H9 (cell line): Measurements from ENCODE around the gene RARA. TPM values are rescaled to one million over a fixed set of nuclear protein-coding genes. Genes with fewer than 3 reads are reported as not detected.
"Not testable (repeated sequence)": the region's sequence is repeated elsewhere in the genome, so short reads cannot be mapped to it uniquely, and the experiment has no call there.

ENCODE experiments used
- DNase-seq: peaks from one replicate; pipeline ENCODE4 v3.0.0-alpha.2; 2017
- H2AFZ ChIP-seq: one replicate; pipeline ENCODE4 v1.6.1; 2013; ENCODE audit warnings: mild to moderate bottlenecking, low read length, control low read depth, moderate library complexity
- H2AK5ac ChIP-seq: 2 replicates; pipeline ENCODE4 v1.6.1; 2013; ENCODE audit warnings: low read length, control low read depth, mixed read lengths; ENCODE audit not compliant: insufficient read length
- H2BK120ac ChIP-seq: one replicate; pipeline ENCODE4 v1.6.1; 2013; ENCODE audit warnings: low read depth, mild to moderate bottlenecking, low read length, control low read depth, inconsistent platforms; ENCODE audit not compliant: poor library complexity, severe bottlenecking
- H2BK12ac ChIP-seq: 2 replicates; pipeline ENCODE4 v1.6.1; 2013; ENCODE audit warnings: low read length, control low read depth, mixed read lengths, low read depth; ENCODE audit not compliant: insufficient read length
- H2BK15ac ChIP-seq: 2 replicates; pipeline ENCODE4 v1.6.1; 2013; ENCODE audit warnings: low read depth, low read length, control low read depth
- H2BK20ac ChIP-seq: one replicate; pipeline ENCODE4 v1.6.1; 2013; ENCODE audit warnings: low read depth, mild to moderate bottlenecking, low read length, control low read depth, inconsistent platforms; ENCODE audit not compliant: poor library complexity, severe bottlenecking
- H2BK5ac ChIP-seq: 2 replicates; pipeline ENCODE4 v1.6.1; 2013; ENCODE audit warnings: low read length, control low read depth, mixed read lengths; ENCODE audit not compliant: insufficient read length
- H3K14ac ChIP-seq: 2 replicates; pipeline ENCODE4 v1.6.1; 2013; ENCODE audit warnings: low read length, control low read depth; ENCODE audit not compliant: insufficient read depth
- H3K18ac ChIP-seq: 2 replicates; pipeline ENCODE4 v1.6.1; 2013; ENCODE audit warnings: low read depth, mild to moderate bottlenecking, mixed read lengths, low read length, control low read depth; ENCODE audit not compliant: insufficient read length
- H3K23ac ChIP-seq: 2 replicates; pipeline ENCODE4 v1.6.1; 2013; ENCODE audit warnings: low read length, control low read depth, mixed read lengths, low read depth; ENCODE audit not compliant: insufficient read length
- H3K23me2 ChIP-seq: 2 replicates; pipeline ENCODE4 v1.6.1; 2013; ENCODE audit warnings: low read depth, mild to moderate bottlenecking, mixed read lengths, low read length, control low read depth; ENCODE audit not compliant: insufficient read length, poor library complexity, severe bottlenecking
- H3K27ac ChIP-seq: 2 replicates; pipeline ENCODE4 v1.5.1; 2013; ENCODE audit warnings: low read length, control low read depth, mixed read lengths, low read depth; ENCODE audit not compliant: insufficient read length
- H3K27me3 ChIP-seq: 2 replicates; pipeline ENCODE4 v1.6.1; 2013; ENCODE audit warnings: low read length, control low read depth, inconsistent platforms; ENCODE audit not compliant: insufficient read depth
- H3K4ac ChIP-seq: 2 replicates; pipeline ENCODE4 v1.6.1; 2013; ENCODE audit warnings: low read depth, mild to moderate bottlenecking, control low read depth, inconsistent platforms, low read length, moderate library complexity
- H3K4me1 ChIP-seq: 2 replicates; pipeline ENCODE4 v1.6.1; 2013; ENCODE audit warnings: low read length, control low read depth, inconsistent platforms; ENCODE audit not compliant: insufficient read depth
- H3K4me2 ChIP-seq: 2 replicates; pipeline ENCODE4 v1.6.1; 2013; ENCODE audit warnings: low read length, control low read depth, mixed read lengths; ENCODE audit not compliant: insufficient read length, insufficient read depth
- H3K56ac ChIP-seq: 2 replicates; pipeline ENCODE4 v1.6.1; 2013; ENCODE audit warnings: low read depth, mild to moderate bottlenecking, mixed read lengths, low read length, control low read depth; ENCODE audit not compliant: insufficient read length
- H3K79me1 ChIP-seq: 2 replicates; pipeline ENCODE4 v1.6.1; 2013; ENCODE audit warnings: low read depth, mild to moderate bottlenecking, moderate library complexity, low read length, control low read depth, inconsistent platforms; ENCODE audit not compliant: insufficient read depth, poor library complexity, severe bottlenecking
- H3K79me2 ChIP-seq: 2 replicates; pipeline ENCODE4 v1.6.1; 2013; ENCODE audit warnings: low read length, control low read depth, inconsistent platforms; ENCODE audit not compliant: insufficient read depth
- H3K9ac ChIP-seq: 2 replicates; pipeline ENCODE4 v1.6.1; 2013; ENCODE audit warnings: low read length, control low read depth, mixed read lengths; ENCODE audit not compliant: insufficient read length; ENCODE audit errors: extremely low read depth
- H3K9me3 ChIP-seq: one replicate; pipeline ENCODE4 v1.6.1; 2013; ENCODE audit warnings: low read depth, low read length, inconsistent platforms; ENCODE audit not compliant: control insufficient read depth
- H3T11ph ChIP-seq: one replicate; pipeline ENCODE4 v1.6.1; 2013; ENCODE audit warnings: mild to moderate bottlenecking, low read length, control low read depth, inconsistent platforms
- H4K20me1 ChIP-seq: one replicate; pipeline ENCODE4 v1.6.1; 2013; ENCODE audit not compliant: control insufficient read depth, insufficient read length, insufficient read depth
- H4K5ac ChIP-seq: 2 replicates; pipeline ENCODE4 v1.6.1; 2013; ENCODE audit warnings: low read depth, mild to moderate bottlenecking, mixed read lengths, low read length, control low read depth; ENCODE audit not compliant: insufficient read length
- H4K8ac ChIP-seq: replicated peaks from 2 replicates; pipeline ENCODE4 v1.6.1; 2013; ENCODE audit warnings: low read length, control low read depth, mixed read lengths, low read depth; ENCODE audit not compliant: insufficient read length
- H4K91ac ChIP-seq: 2 replicates; pipeline ENCODE4 v1.6.1; 2013; ENCODE audit warnings: low read depth, mild to moderate bottlenecking, moderate library complexity, mixed read lengths, low read length, control low read depth; ENCODE audit not compliant: insufficient read length
- H3K27ac Mint-ChIP-seq, 3 experiments: 2 replicates in 2 of 3; 3 replicates in 1 of 3; pipeline ENCODE4 v1.8.0; 2020 to 2021; ENCODE audit warnings: mixed read lengths in 3 of 3, mild to moderate bottlenecking in 1 of 3, moderate library complexity in 1 of 3
- H3K27me3 Mint-ChIP-seq: 2 replicates; pipeline ENCODE4 v1.8.0; 2021; ENCODE audit warnings: low read depth, mild to moderate bottlenecking, moderate library complexity, mixed read lengths
- H3K36me3 Mint-ChIP-seq, 3 experiments: 2 replicates in 2 of 3; 3 replicates in 1 of 3; pipeline ENCODE4 v1.8.0; 2020 to 2021; ENCODE audit warnings: low read depth in 3 of 3, mixed read lengths in 3 of 3; ENCODE audit not compliant: insufficient read depth in 1 of 3
- H3K4me1 Mint-ChIP-seq, 2 experiments: 2 replicates each; pipeline ENCODE4 v1.8.0; 2020; ENCODE audit warnings: mixed read lengths in 2 of 2
- H3K4me3 Mint-ChIP-seq, 2 experiments: 2 replicates in 1 of 2; 3 replicates in 1 of 2; pipeline ENCODE4 v1.8.0; 2020 to 2021; ENCODE audit warnings: mild to moderate bottlenecking in 2 of 2, mixed read lengths in 2 of 2, moderate library complexity in 1 of 2
- H3K9me3 Mint-ChIP-seq, 2 experiments: 2 replicates in 1 of 2; 3 replicates in 1 of 2; pipeline ENCODE4 v1.8.0; 2020; ENCODE audit warnings: mild to moderate bottlenecking in 2 of 2, mixed read lengths in 2 of 2, moderate library complexity in 1 of 2
- WGBS: extraction: QIAGEN DNeasy Blood & Tissue Kit; methylation state at CpG from one replicate; pipeline ENCODE4 v1.1.7; 2013; ENCODE audit warnings: missing lambda C conversion rate, low lambda C conversion rate, mixed read lengths; ENCODE audit not compliant: insufficient read length; ENCODE audit errors: extremely low coverage; 5-methylcytosine and 5-hydroxymethylcytosine counted together
- total RNA-seq: library from RNA; stranded (reverse); gene quantifications from 2 replicates; pipeline ENCODE4 v1.2.1, GENCODE V29; 2021

RARA gene
- total RNA-seq, 1 experiment from 2014 or later = 17.6 TPM

- not testable (repeated sequence) for DNase-seq, H4K20me1 ChIP-seq, H2BK120ac ChIP-seq, H2BK15ac ChIP-seq, H3K23ac ChIP-seq, H3K4me2 ChIP-seq, H3K9ac ChIP-seq, H3K9me3 ChIP-seq, H3K23me2 ChIP-seq, H2AFZ ChIP-seq, H3K27me3 ChIP-seq, H3K79me2 ChIP-seq, H4K5ac ChIP-seq, H4K91ac ChIP-seq, H3T11ph ChIP-seq, H2AK5ac ChIP-seq, H3K18ac ChIP-seq, H3K4me3 Mint-ChIP-seq, H3K4ac ChIP-seq, H2BK20ac ChIP-seq, H3K27ac ChIP-seq, H3K14ac ChIP-seq, H3K79me1 ChIP-seq, H3K27ac Mint-ChIP-seq, H3K9me3 Mint-ChIP-seq, H2BK5ac ChIP-seq, H3K56ac ChIP-seq, H3K27me3 Mint-ChIP-seq, H2BK12ac ChIP-seq, H4K8ac ChIP-seq
- Mint-ChIP-seq H3K36me3 (peaks cover 29 to 57% (median 42%) of the 10 kb centered on the region in 3 experiments; a peak in 6 of 7 replicates), H3K4me1 (peaks cover 9 to 11% of the 10 kb centered on the region in 2 experiments)
- WGBS = no CpG with 5 or more reads among the region's 5 CpGs
- H3K4me1 ChIP-seq = peaks cover 16% of the 10 kb centered on the region; the same call in 1 of the 2 replicates
These were observed 4.1 kb upstream of the RARA start for GRCh38 chr17:40304866-40305265.
